Uterus (tissue), 2 donors: Measurements from ENCODE around the gene TUBA3C.

ENCODE experiments used
- CTCF ChIP-seq, 4 experiments: fragments of 200-600 bp in 2 of 4; fragments of 450-650 bp in 2 of 4; sonication (generic) in 2 of 4; IDR thresholded peaks; one replicate each; pipeline ENCODE4 v1.5.1; 2016 to 2019; ENCODE audit warnings: antibody characterized with exemption in 4 of 4, mild to moderate bottlenecking in 2 of 4, moderate library complexity in 1 of 4
- POLR2A ChIP-seq, 2 donors: fragments of 450-650 bp; IDR thresholded peaks; one replicate each; pipeline ENCODE4 v1.6.1; 2016; ENCODE audit warnings: antibody characterized with exemption in 2 of 2, mild to moderate bottlenecking in 1 of 2, moderate library complexity in 1 of 2

GRCh38 chr13:19183676-19184075 lies 2.1 kb upstream of the TUBA3C start:
- TF ChIP-seq POLR2A (IDR thresholded peaks at IDR 0.05) (no peak), CTCF (IDR thresholded peaks at IDR 0.05) (no peak)
